ENCODE results near the gene HGD.

DNA sequence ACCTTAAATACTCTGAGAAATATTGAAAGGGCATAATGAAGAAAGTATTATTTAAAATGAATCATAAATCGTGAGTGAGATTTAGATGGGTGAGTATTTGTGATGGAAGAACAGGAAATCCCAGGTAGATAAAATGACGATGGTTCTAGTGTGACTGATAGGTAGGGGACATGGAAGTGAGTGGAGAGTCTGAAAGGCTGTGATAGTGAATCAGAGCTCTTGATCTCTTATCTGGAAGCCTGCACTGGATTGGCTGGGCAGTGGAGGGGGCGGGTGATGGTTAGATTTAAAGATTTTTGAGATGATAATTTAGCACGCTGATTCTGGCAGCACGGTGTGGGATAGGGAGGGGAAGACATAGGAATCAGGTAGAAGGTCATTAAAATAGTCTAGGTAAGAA is 20.1 kb downstream of the HGD start:
- no peak for TF ChIP-seq POLR2AphosphoS5 (IDR thresholded peaks at IDR 0.05; ENCODE audit: low read depth, low read length)
- TF ChIP-seq, protein P1, sequence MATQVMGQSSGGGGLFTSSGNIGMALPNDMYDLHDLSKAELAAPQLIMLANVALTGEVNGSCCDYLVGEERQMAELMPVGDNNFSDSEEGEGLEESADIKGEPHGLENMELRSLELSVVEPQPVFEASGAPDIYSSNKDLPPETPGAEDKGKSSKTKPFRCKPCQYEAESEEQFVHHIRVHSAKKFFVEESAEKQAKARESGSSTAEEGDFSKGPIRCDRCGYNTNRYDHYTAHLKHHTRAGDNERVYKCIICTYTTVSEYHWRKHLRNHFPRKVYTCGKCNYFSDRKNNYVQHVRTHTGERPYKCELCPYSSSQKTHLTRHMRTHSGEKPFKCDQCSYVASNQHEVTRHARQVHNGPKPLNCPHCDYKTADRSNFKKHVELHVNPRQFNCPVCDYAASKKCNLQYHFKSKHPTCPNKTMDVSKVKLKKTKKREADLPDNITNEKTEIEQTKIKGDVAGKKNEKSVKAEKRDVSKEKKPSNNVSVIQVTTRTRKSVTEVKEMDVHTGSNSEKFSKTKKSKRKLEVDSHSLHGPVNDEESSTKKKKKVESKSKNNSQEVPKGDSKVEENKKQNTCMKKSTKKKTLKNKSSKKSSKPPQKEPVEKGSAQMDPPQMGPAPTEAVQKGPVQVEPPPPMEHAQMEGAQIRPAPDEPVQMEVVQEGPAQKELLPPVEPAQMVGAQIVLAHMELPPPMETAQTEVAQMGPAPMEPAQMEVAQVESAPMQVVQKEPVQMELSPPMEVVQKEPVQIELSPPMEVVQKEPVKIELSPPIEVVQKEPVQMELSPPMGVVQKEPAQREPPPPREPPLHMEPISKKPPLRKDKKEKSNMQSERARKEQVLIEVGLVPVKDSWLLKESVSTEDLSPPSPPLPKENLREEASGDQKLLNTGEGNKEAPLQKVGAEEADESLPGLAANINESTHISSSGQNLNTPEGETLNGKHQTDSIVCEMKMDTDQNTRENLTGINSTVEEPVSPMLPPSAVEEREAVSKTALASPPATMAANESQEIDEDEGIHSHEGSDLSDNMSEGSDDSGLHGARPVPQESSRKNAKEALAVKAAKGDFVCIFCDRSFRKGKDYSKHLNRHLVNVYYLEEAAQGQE (IDR thresholded peaks at IDR 0.05; ENCODE audit: insufficient read depth in 1 of 2, low read depth in 2 of 2, low read length in 2 of 2) = no peak
